ENCODE measurements around the gene SLC7A1.

SLC7A1 gene

GRCh38 chr13:29527916-29528315, 67.6 kb downstream of the SLC7A1 start:
- no peaks in the 10 kb centered on the region for H3K9me3 ChIP-seq

GRCh38 chr13:29527511-29527910, 68.0 kb downstream of the SLC7A1 start:
- Histone ChIP-seq H3K4me1 (peaks cover 1% of the 10 kb centered on the region), H3K9me3 (no peaks in the 10 kb centered on the region), H3K27me3 (no peaks in the 10 kb centered on the region), H3K36me3 (peaks cover 90% of the 10 kb centered on the region), H3K4me3 (ENCODE audit: low read depth, low read length) (no peak overlapping the region)
- TF ChIP-seq CTCF (IDR thresholded peaks at IDR 0.05; ENCODE audit: low read depth, low read length) = no peak
- DNase-seq = no peak

More at GRCh38 chr13:29527916-29528315, 67.6 kb downstream of the SLC7A1 start:
- TF ChIP-seq CTCF (IDR thresholded peaks at IDR 0.05; ENCODE audit: low read depth, low read length) = no peak
- Histone ChIP-seq H3K36me3 (peaks cover 88% of the 10 kb centered on the region), H3K4me3 (ENCODE audit: low read depth, low read length) (no peak overlapping the region), H3K4me1 (no peaks in the 10 kb centered on the region; the same call in 1 of the 2 replicates), H3K27me3 (no peaks in the 10 kb centered on the region)
- DNase-seq = no peak

GRCh38 chr13:29526741-29527140, 68.7 kb downstream of the SLC7A1 start:
- DNase-seq = no peak
- Histone ChIP-seq H3K4me1 (peaks cover 5% of the 10 kb centered on the region), H3K4me3 (ENCODE audit: low read depth, low read length) (no peak overlapping the region), H3K36me3 (peaks cover 84% of the 10 kb centered on the region), H3K9me3 (no peaks in the 10 kb centered on the region), H3K27me3 (no peaks in the 10 kb centered on the region)
- TF ChIP-seq CTCF (IDR thresholded peaks at IDR 0.05; ENCODE audit: low read depth, low read length) = no peak

GRCh38 chr13:29525757-29526156, 69.7 kb downstream of the SLC7A1 start:
- Histone ChIP-seq H3K4me1 (peaks cover 12% of the 10 kb centered on the region), H3K36me3 (peaks cover 84% of the 10 kb centered on the region), H3K27me3 (no peaks in the 10 kb centered on the region), H3K9me3 (no peaks in the 10 kb centered on the region), H3K4me3 (ENCODE audit: low read depth, low read length) (no peak overlapping the region)
- DNase-seq = no peak
- TF ChIP-seq CTCF (IDR thresholded peaks at IDR 0.05; ENCODE audit: low read depth, low read length) = no peak

GRCh38 chr13:29524641-29525040, 70.8 kb downstream of the SLC7A1 start:
- TF ChIP-seq CTCF (IDR thresholded peaks at IDR 0.05; ENCODE audit: low read depth, low read length) = no peak
- peaks cover 83% of the 10 kb centered on the region for H3K36me3 ChIP-seq
- H3K27me3 ChIP-seq = no peaks in the 10 kb centered on the region

GRCh38 chr13:29524176-29524575, 71.3 kb downstream of the SLC7A1 start:
- DNase-seq = no peak
- Histone ChIP-seq H3K4me1 (peaks cover 12% of the 10 kb centered on the region), H3K4me3 (ENCODE audit: low read depth, low read length) (no peak overlapping the region), H3K36me3 (peaks cover 82% of the 10 kb centered on the region), H3K27me3 (no peaks in the 10 kb centered on the region), H3K9me3 (no peaks in the 10 kb centered on the region)
- no peak for TF ChIP-seq CTCF (IDR thresholded peaks at IDR 0.05; ENCODE audit: low read depth, low read length)

More at GRCh38 chr13:29524641-29525040, 70.8 kb downstream of the SLC7A1 start:
- Histone ChIP-seq H3K9me3 (no peaks in the 10 kb centered on the region), H3K4me1 (peaks cover 12% of the 10 kb centered on the region), H3K4me3 (ENCODE audit: low read depth, low read length) (no peak overlapping the region)
- DNase-seq = no peak
